SK-N-SH (cell line): ENCODE results near the gene OR13C9. TPM values are rescaled to one million over a fixed set of nuclear protein-coding genes. Genes with fewer than 3 reads are reported as not detected.

Experiments
- CTCF ChIA-PET: fragments of 300-600, 350-600 bp; formaldehyde crosslinking; extraction: SDS; loops from one replicate; lab custom pipeline; 2021; lab: Yijun Ruan, JAX
- POLR2A ChIA-PET: fragments of 350-600 bp; sonication (Branson Sonifier 250); formaldehyde crosslinking; extraction: SDS; loops from one replicate; lab custom pipeline; 2020; ENCODE audit warnings: antibody characterized with exemption, inconsistent platforms; lab: Yijun Ruan, JAX
- DNase-seq: peaks from one replicate; pipeline ENCODE4 v3.0.0; 2012
- H2AFZ ChIP-seq: fragments of 200-600 bp; sonication (generic); 2 replicates; pipeline ENCODE4 v1.8.1; 2016; ENCODE audit warnings: antibody characterized with exemption, mild to moderate bottlenecking, low read depth
- H3F3A ChIP-seq: fragments of 200-600 bp; sonication (generic); replicated peaks from 2 replicates; pipeline ENCODE3; 2016; ENCODE audit warnings: antibody characterized with exemption, mild to moderate bottlenecking; ENCODE audit not compliant: insufficient read depth
- H3K27ac ChIP-seq, 2 experiments: fragments of 200-500 bp in 1 of 2; fragments of 200-600 bp in 1 of 2; sonication (Bioruptor generic) in 1 of 2; sonication (generic), shearing (Covaris generic) in 1 of 2; 2 replicates each; pipeline versions ENCODE4 v1.5.1 to v1.6.1; 2014 to 2016; ENCODE audit warnings: low read depth in 2 of 2, inconsistent platforms in 1 of 2, low read length in 1 of 2, mild to moderate bottlenecking in 1 of 2, mixed read lengths in 1 of 2
- H3K27me3 ChIP-seq: fragments of 200-600 bp; sonication (generic), shearing (Covaris generic); 2 replicates; pipeline ENCODE4 v1.6.1; 2016; ENCODE audit warnings: mixed run types; ENCODE audit not compliant: insufficient read depth
- H3K36me3 ChIP-seq, 2 experiments: fragments of 200-500 bp in 1 of 2; fragments of 200-600 bp in 1 of 2; sonication (Bioruptor generic) in 1 of 2; sonication (generic) in 1 of 2; replicated peaks in 1 of 2; 2 replicates each; pipeline versions ENCODE3 to v1.5.1; 2014 to 2016; ENCODE audit warnings: low read length in 1 of 2, mild to moderate bottlenecking in 1 of 2; ENCODE audit not compliant: insufficient read depth in 2 of 2, control insufficient read depth in 1 of 2
- H3K4me1 ChIP-seq, 2 experiments: fragments of 200-500 bp in 1 of 2; fragments of 200-600 bp in 1 of 2; sonication (Bioruptor generic) in 1 of 2; sonication (generic), shearing (Covaris generic) in 1 of 2; 2 replicates each; pipeline versions ENCODE4 v1.5.1 to v1.6.1; 2014 to 2016; ENCODE audit warnings: low read depth in 1 of 2, low read length in 1 of 2, mixed run types in 1 of 2; ENCODE audit not compliant: insufficient read depth in 2 of 2, control insufficient read depth in 1 of 2
- H3K4me2 ChIP-seq: fragments of 200-600 bp; sonication (generic), shearing (Covaris generic); 2 replicates; pipeline ENCODE4 v1.6.1; 2017; ENCODE audit warnings: mixed run types
- H3K4me3 ChIP-seq, 2 experiments: fragments of 200-500 bp in 1 of 2; fragments of 200-600 bp in 1 of 2; sonication (Bioruptor generic) in 1 of 2; sonication (generic), shearing (Covaris generic) in 1 of 2; 2 replicates each; pipeline versions ENCODE4 v1.5.1 to v1.8.1; 2014 to 2016; ENCODE audit warnings: low read depth in 2 of 2, inconsistent platforms in 1 of 2, low read length in 1 of 2, mild to moderate bottlenecking in 1 of 2, mixed read lengths in 1 of 2, moderate library complexity in 1 of 2
- H3K79me2 ChIP-seq: fragments of 200-600 bp; sonication (generic); 2 replicates; pipeline ENCODE4 v1.8.1; 2017; ENCODE audit warnings: mild to moderate bottlenecking; ENCODE audit not compliant: insufficient read depth
- H3K9ac ChIP-seq: fragments of 200-600 bp; sonication (generic); 2 replicates; pipeline ENCODE4 v1.6.1; 2017; ENCODE audit warnings: mixed run types
- H3K9me2 ChIP-seq: fragments of 200-600 bp; sonication (generic); 2 replicates; pipeline ENCODE4 v1.6.1; 2017; ENCODE audit warnings: mixed run types
- H3K9me3 ChIP-seq: fragments of 200-600 bp; sonication (generic); 2 replicates; pipeline ENCODE4 v1.6.1; 2017; ENCODE audit warnings: mixed run types, mild to moderate bottlenecking, moderate library complexity
- H4K20me1 ChIP-seq: fragments of 200-600 bp; sonication (generic); 2 replicates; pipeline ENCODE4 v1.6.1; 2017; ENCODE audit warnings: mild to moderate bottlenecking, mixed run types; ENCODE audit not compliant: insufficient read depth
- GABPA ChIP-seq: IDR thresholded peaks from 2 replicates; pipeline ENCODE4 v1.4.0; 2012; ENCODE audit warnings: low read depth, mild to moderate bottlenecking
- MEF2A ChIP-seq: IDR thresholded peaks from 2 replicates; pipeline ENCODE4 v1.4.0; 2012; ENCODE audit warnings: low read depth, borderline replicate concordance
- MXI1 ChIP-seq: IDR thresholded peaks from 2 replicates; pipeline ENCODE4 v1.6.1; 2012; ENCODE audit warnings: mild to moderate bottlenecking, low read depth, low read length, improper control_type of control experiment
- RAD21 ChIP-seq: IDR thresholded peaks from 2 replicates; pipeline ENCODE4 v1.6.1; 2012; ENCODE audit warnings: mild to moderate bottlenecking, low read length
- RFX5 ChIP-seq: IDR thresholded peaks from 2 replicates; pipeline ENCODE4 v1.6.1; 2012; ENCODE audit warnings: mild to moderate bottlenecking, improper control_type of control experiment, low read length
- SIN3A ChIP-seq: IDR thresholded peaks from 2 replicates; pipeline ENCODE4 v1.6.1; 2012; ENCODE audit warnings: low read depth, mild to moderate bottlenecking, low read length, moderate library complexity, borderline replicate concordance
- SMC3 ChIP-seq: IDR thresholded peaks from 2 replicates; pipeline ENCODE4 v1.6.1; 2012; ENCODE audit warnings: low read depth, low read length, improper control_type of control experiment
- TAF1 ChIP-seq: IDR thresholded peaks from 2 replicates; pipeline ENCODE4 v1.6.1; 2012; ENCODE audit warnings: low read depth, mild to moderate bottlenecking, low read length, moderate library complexity, borderline replicate concordance
- YY1 ChIP-seq: IDR thresholded peaks from 2 replicates; pipeline ENCODE4 v1.4.0; 2012; ENCODE audit warnings: low read depth, mild to moderate bottlenecking
- WGBS: methylation state at CpG from one replicate; pipeline ENCODE4 v1.1.6; 2017; ENCODE audit warnings: low lambda C conversion rate; 5-methylcytosine and 5-hydroxymethylcytosine counted together
- polyA plus RNA-seq, 3 experiments: library from polyadenylated mRNA; depleted of rRNA; stranded (reverse); fragments of >200 nt; gene quantifications; 2 replicates each; pipeline ENCODE4 v1.2.3, GENCODE V29; 2012
- TF ChIP-seq, protein P1 (sequence below): IDR thresholded peaks from 2 replicates; pipeline ENCODE4 v1.4.0; 2012; ENCODE audit warnings: low read depth, borderline replicate concordance
- TF ChIP-seq, protein P2 (sequence below): fragments of 200-600 bp; sonication (generic); IDR thresholded peaks from 2 replicates; pipeline ENCODE4 v1.6.1; 2017; ENCODE audit warnings: antibody characterized with exemption, mild to moderate bottlenecking, moderate library complexity
- TF ChIP-seq, protein P3 (sequence below): fragments of 150-350 bp; IDR thresholded peaks from 2 replicates; pipeline ENCODE4 v1.6.1; 2017; ENCODE audit warnings: antibody characterized with exemption, low read length, low read depth, borderline replicate concordance

OR13C9 gene
- polyA plus RNA-seq, 1 of the 3 experiments (the other 2 are of a cell fraction) = not detected

DNA sequence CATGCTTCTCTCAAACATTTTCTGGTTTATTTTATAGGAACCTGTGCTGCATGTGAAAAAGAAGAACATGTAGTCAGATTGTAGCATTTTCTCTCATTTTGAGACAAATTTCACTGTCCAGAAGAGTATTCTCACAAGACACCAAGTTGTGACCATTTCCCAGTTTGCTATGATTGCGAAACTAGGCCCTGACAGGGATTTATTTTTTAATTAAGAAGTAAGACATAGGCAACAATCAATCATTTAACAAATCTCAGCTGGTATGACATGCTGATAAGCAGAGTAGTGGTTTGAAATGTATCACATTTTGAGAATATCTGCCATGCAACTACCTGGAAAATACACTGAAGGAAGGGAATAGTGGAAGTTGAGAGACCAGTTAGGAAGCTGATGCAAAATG lies 37.4 kb downstream of the OR13C9 start:
- Histone ChIP-seq H3K9ac (no peak overlapping the region), H3F3A (no peaks in the 10 kb centered on the region), H3K79me2 (no peaks in the 10 kb centered on the region), H3K27ac (no peak overlapping the region), H3K9me2 (no peaks in the 10 kb centered on the region), H3K27me3 (no peaks in the 10 kb centered on the region; the same call in 1 of the 2 replicates), H3K4me2 (no peak overlapping the region), H3K9me3 (no peaks in the 10 kb centered on the region), H4K20me1 (no peaks in the 10 kb centered on the region), H3K36me3 (no peaks in the 10 kb centered on the region), H2AFZ (no peak overlapping the region), H3K4me1 (no peaks in the 10 kb centered on the region), H3K4me3 (no peak overlapping the region)
- TF ChIP-seq MXI1 = no peak
- WGBS = 10% methylated on average over 1 of the region's 1 CpG
- POLR2A ChIA-PET = no interaction called here
- no peak for DNase-seq
- CTCF ChIA-PET = no interaction called here

DNA sequence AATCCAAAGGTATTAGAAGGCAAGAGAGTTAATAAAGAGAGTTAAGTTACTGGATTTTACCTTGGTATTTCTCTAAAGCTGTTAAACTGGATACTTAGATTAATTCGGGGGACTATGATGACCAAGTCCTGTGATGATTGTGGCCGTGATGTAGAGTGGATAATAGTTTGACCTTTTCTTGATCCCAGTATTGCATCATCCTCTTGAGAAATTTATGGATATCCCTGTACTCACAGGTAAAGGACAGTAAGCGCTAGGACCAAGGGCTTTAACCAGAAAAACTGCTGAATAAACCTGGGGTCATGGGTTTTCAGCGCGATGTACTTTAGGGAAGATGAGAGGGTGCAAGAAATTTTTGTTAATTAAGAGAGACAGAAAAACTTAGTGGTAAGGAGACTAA lies 40.7 kb downstream of the OR13C9 start:
- DNase-seq = no peak
- CTCF ChIA-PET = no interaction called here
- POLR2A ChIA-PET = no interaction called here
- Histone ChIP-seq H3K36me3 (no peaks in the 10 kb centered on the region), H3K27ac (no peak overlapping the region), H3K9me2 (no peaks in the 10 kb centered on the region), H2AFZ (no peak overlapping the region), H3K4me3 (no peak overlapping the region), H3K9ac (no peak overlapping the region), H3K9me3 (no peaks in the 10 kb centered on the region; the same call in none of the 2 replicates), H3F3A (no peaks in the 10 kb centered on the region), H3K27me3 (no peaks in the 10 kb centered on the region; the same call in 1 of the 2 replicates), H3K4me2 (no peak overlapping the region), H3K79me2 (no peaks in the 10 kb centered on the region), H4K20me1 (no peaks in the 10 kb centered on the region), H3K4me1 (no peaks in the 10 kb centered on the region)
- TF ChIP-seq SMC3 (no peak), MEF2A (no peak), TAF1 (no peak), SIN3A (no peak), YY1 (no peak), RFX5 (no peak), RAD21 (no peak), GABPA (no peak)
- TF ChIP-seq, protein P1, sequence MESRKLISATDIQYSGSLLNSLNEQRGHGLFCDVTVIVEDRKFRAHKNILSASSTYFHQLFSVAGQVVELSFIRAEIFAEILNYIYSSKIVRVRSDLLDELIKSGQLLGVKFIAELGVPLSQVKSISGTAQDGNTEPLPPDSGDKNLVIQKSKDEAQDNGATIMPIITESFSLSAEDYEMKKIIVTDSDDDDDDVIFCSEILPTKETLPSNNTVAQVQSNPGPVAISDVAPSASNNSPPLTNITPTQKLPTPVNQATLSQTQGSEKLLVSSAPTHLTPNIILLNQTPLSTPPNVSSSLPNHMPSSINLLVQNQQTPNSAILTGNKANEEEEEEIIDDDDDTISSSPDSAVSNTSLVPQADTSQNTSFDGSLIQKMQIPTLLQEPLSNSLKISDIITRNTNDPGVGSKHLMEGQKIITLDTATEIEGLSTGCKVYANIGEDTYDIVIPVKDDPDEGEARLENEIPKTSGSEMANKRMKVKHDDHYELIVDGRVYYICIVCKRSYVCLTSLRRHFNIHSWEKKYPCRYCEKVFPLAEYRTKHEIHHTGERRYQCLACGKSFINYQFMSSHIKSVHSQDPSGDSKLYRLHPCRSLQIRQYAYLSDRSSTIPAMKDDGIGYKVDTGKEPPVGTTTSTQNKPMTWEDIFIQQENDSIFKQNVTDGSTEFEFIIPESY = no peak
- TF ChIP-seq, protein P2, sequence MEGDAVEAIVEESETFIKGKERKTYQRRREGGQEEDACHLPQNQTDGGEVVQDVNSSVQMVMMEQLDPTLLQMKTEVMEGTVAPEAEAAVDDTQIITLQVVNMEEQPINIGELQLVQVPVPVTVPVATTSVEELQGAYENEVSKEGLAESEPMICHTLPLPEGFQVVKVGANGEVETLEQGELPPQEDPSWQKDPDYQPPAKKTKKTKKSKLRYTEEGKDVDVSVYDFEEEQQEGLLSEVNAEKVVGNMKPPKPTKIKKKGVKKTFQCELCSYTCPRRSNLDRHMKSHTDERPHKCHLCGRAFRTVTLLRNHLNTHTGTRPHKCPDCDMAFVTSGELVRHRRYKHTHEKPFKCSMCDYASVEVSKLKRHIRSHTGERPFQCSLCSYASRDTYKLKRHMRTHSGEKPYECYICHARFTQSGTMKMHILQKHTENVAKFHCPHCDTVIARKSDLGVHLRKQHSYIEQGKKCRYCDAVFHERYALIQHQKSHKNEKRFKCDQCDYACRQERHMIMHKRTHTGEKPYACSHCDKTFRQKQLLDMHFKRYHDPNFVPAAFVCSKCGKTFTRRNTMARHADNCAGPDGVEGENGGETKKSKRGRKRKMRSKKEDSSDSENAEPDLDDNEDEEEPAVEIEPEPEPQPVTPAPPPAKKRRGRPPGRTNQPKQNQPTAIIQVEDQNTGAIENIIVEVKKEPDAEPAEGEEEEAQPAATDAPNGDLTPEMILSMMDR = no peak
- TF ChIP-seq, protein P3, sequence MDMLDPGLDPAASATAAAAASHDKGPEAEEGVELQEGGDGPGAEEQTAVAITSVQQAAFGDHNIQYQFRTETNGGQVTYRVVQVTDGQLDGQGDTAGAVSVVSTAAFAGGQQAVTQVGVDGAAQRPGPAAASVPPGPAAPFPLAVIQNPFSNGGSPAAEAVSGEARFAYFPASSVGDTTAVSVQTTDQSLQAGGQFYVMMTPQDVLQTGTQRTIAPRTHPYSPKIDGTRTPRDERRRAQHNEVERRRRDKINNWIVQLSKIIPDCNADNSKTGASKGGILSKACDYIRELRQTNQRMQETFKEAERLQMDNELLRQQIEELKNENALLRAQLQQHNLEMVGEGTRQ = no peak
- WGBS = 38% methylated on average over 5 of the region's 5 CpGs
